Stomach (tissue), 4 donors: ENCODE measurements around the gene ADAMTS12.

Experiments
- EP300 ChIP-seq: sonication (generic); formaldehyde crosslinking; IDR thresholded peaks from one replicate; pipeline ENCODE4 v1.6.1; 2017; ENCODE audit warnings: antibody characterized with exemption
- POLR2A ChIP-seq, 4 donors: fragments of 450-650 bp; IDR thresholded peaks; one replicate each; pipeline ENCODE4 v1.6.1; 2016; ENCODE audit warnings: antibody characterized with exemption in 4 of 4, control low read depth in 2 of 4, mild to moderate bottlenecking in 1 of 4, moderate library complexity in 1 of 4
- TF ChIP-seq, protein P1 (sequence below), 7 experiments: fragments of 450-650 bp in 4 of 7; fragments of 200-600 bp in 3 of 7; sonication (generic) in 3 of 7; IDR thresholded peaks; one replicate each; pipeline ENCODE4 v1.5.1; 2016 to 2019; ENCODE audit warnings: antibody characterized with exemption in 7 of 7, control low read depth in 2 of 7, mild to moderate bottlenecking in 1 of 7

DNA sequence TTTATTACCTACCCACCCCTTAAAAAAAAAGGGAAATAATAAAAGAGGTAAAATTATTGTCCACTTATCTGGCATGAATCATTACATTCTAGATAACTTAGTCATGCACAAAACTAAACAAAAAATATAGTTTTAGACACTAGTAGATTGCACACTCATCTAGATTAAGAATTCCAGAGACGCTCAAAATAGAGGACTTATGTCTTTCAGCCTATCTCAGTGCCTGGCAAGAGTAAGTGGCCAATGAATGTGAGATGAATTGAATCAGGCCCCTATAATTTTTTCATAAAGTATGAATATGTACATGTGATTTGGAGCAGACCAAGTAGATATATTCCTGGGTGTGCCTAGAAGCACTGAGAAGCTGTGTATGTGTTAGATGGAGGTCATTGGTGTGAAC, 42.4 kb upstream of the ADAMTS12 start:
- no peak for TF ChIP-seq POLR2A (IDR thresholded peaks at IDR 0.05)
- TF ChIP-seq, protein P1, sequence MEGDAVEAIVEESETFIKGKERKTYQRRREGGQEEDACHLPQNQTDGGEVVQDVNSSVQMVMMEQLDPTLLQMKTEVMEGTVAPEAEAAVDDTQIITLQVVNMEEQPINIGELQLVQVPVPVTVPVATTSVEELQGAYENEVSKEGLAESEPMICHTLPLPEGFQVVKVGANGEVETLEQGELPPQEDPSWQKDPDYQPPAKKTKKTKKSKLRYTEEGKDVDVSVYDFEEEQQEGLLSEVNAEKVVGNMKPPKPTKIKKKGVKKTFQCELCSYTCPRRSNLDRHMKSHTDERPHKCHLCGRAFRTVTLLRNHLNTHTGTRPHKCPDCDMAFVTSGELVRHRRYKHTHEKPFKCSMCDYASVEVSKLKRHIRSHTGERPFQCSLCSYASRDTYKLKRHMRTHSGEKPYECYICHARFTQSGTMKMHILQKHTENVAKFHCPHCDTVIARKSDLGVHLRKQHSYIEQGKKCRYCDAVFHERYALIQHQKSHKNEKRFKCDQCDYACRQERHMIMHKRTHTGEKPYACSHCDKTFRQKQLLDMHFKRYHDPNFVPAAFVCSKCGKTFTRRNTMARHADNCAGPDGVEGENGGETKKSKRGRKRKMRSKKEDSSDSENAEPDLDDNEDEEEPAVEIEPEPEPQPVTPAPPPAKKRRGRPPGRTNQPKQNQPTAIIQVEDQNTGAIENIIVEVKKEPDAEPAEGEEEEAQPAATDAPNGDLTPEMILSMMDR (IDR thresholded peaks at IDR 0.05) = no peak
- TF ChIP-seq EP300 = no peak
